PC-3 (cell line): ENCODE results near the gene PABPC5. TPM values are rescaled to one million over a fixed set of nuclear protein-coding genes. Genes with fewer than 3 reads are reported as not detected.

ENCODE experiments used
- ATAC-seq: fragments of 200-7000 bp; cut with Tn5 transposase; 2 replicates; pipeline ENCODE4 v1.9.1; 2020; ENCODE audit warnings: mild to moderate bottlenecking, moderate library complexity
- Bru-seq: library from RNA; stranded (reverse); fragments of 400-500 nt; gene quantifications from one replicate; lab custom pipeline; 2021; lab: Mats Ljungman, UMichigan
- BruChase-seq, 2 experiments: library from RNA; stranded (reverse); fragments of 400-500 nt; gene quantifications; one replicate each; lab custom pipeline; 2021; lab: Mats Ljungman, UMichigan
- BruUV-seq: library from RNA; stranded (reverse); fragments of 400-500 nt; replicated peaks from 2 replicates; lab custom pipeline; 2021; lab: Mats Ljungman, UMichigan
- CTCF ChIA-PET: fragments of 300-600 bp; sonication (Branson Sonifier 250); formaldehyde crosslinking; loops from one replicate; lab custom pipeline; 2022; ENCODE audit warnings: antibody characterized with exemption; lab: Charles Lee
- POLR2A ChIA-PET: fragments of 300-600 bp; sonication (Branson Sonifier 250); formaldehyde crosslinking; loops from one replicate; lab custom pipeline; 2022; ENCODE audit warnings: antibody characterized with exemption; ENCODE audit not compliant: unreplicated experiment; lab: Charles Lee
- DNase-seq: peaks from one replicate; pipeline ENCODE4 v3.0.0-alpha.2; 2015
- H2AFZ ChIP-seq: fragments of 300-600 bp; sonication (generic); 2 replicates; pipeline ENCODE4 v1.6.0; 2016; ENCODE audit warnings: antibody characterized with exemption, low read length
- H3F3A ChIP-seq: fragments of 300-600 bp; sonication (generic); one replicate; pipeline ENCODE4 v1.6.0; 2017; ENCODE audit warnings: antibody characterized with exemption, low read length, control low read depth, mild to moderate bottlenecking; ENCODE audit not compliant: unreplicated experiment
- H3K27ac ChIP-seq: fragments of 300-600 bp; sonication (generic); 2 replicates; pipeline ENCODE4 v1.5.1; 2016; ENCODE audit warnings: mild to moderate bottlenecking, low read length
- H3K27me3 ChIP-seq: fragments of 300-600 bp; sonication (generic); 2 replicates; pipeline ENCODE4 v1.6.1; 2016; ENCODE audit warnings: low read length, mixed read lengths
- H3K36me3 ChIP-seq: fragments of 300-600 bp; sonication (generic); 2 replicates; pipeline ENCODE4 v1.6.1; 2016; ENCODE audit warnings: low read depth, mixed run types, low read length, mixed read lengths
- H3K4me1 ChIP-seq: fragments of 300-600 bp; sonication (generic); 2 replicates; pipeline ENCODE4 v1.5.1; 2016; ENCODE audit warnings: low read length; ENCODE audit not compliant: insufficient read depth
- H3K4me2 ChIP-seq: fragments of 300-600 bp; sonication (generic); 2 replicates; pipeline ENCODE4 v1.6.0; 2016; ENCODE audit warnings: low read length
- H3K4me3 ChIP-seq: fragments of 300-600 bp; sonication (generic); 2 replicates; pipeline ENCODE4 v1.5.1; 2016; ENCODE audit warnings: mild to moderate bottlenecking, low read length, mixed read lengths
- H3K79me2 ChIP-seq: fragments of 300-600 bp; sonication (generic); 2 replicates; pipeline ENCODE4 v1.6.1; 2017; ENCODE audit warnings: low read length, mixed read lengths
- H3K9ac ChIP-seq: fragments of 300-600 bp; sonication (generic); 2 replicates; pipeline ENCODE4 v1.6.0; 2016; ENCODE audit warnings: mild to moderate bottlenecking, low read length
- H3K9me2 ChIP-seq: fragments of 300-600 bp; sonication (generic); replicated peaks from 2 replicates; pipeline ENCODE4 v1.6.1; 2016; ENCODE audit warnings: mixed run types, low read length, mixed read lengths
- H3K9me3 ChIP-seq: fragments of 300-600 bp; sonication (generic); 2 replicates; pipeline ENCODE4 v1.6.1; 2016; ENCODE audit warnings: low read length, mixed read lengths
- H4K20me1 ChIP-seq: fragments of 300-600 bp; sonication (generic); 2 replicates; pipeline ENCODE4 v1.6.1; 2016; ENCODE audit warnings: low read length, mixed read lengths
- CTCF ChIP-seq: fragments of 300-600 bp; sonication (generic); conservative IDR thresholded peaks from 2 replicates; pipeline ENCODE4 v1.5.1; 2017; ENCODE audit warnings: antibody characterized with exemption, low read depth, mild to moderate bottlenecking, low read length
- EZH2 ChIP-seq: fragments of 300-600 bp; sonication (generic); IDR thresholded peaks from one replicate; pipeline ENCODE4 v1.6.1; 2017; ENCODE audit warnings: antibody characterized with exemption, mild to moderate bottlenecking, low read length; ENCODE audit not compliant: unreplicated experiment
- EZH2phosphoT487 ChIP-seq: fragments of 300-600 bp; sonication (generic); IDR thresholded peaks from 2 replicates; pipeline ENCODE4 v1.6.1; 2018; ENCODE audit warnings: mild to moderate bottlenecking, antibody characterized with exemption, low read length, borderline replicate concordance
- intact Hi-C: fragments of 100-400 bp; cut with micrococcal nuclease; formaldehyde crosslinking; loops from 2 replicates; pipeline ENCODE4 v1.9.0; 2023
- long read RNA-seq: library from polyadenylated mRNA; unstranded; transcript quantifications from one replicate; pipeline ENCODE4 v2.0.0, GENCODE V29; 2021; ENCODE audit not compliant: unreplicated experiment
- total RNA-seq: library from RNA; depleted of rRNA; stranded (reverse); fragments of >200 nt; gene quantifications from 2 replicates; pipeline ENCODE4 v1.2.3, GENCODE V29; 2014; rRNA removed

Gene PABPC5
- total RNA-seq = 0.35 and 0.40 TPM in 2 replicates
- Bru-seq, nascent RNA = percentile 49 among the genes with signal in this experiment
- percentile 50 among the genes with signal in this experiment for BruChase-seq, experiment 1, labeled RNA remaining after a 6-hour chase
- percentile 50 among the genes with signal in this experiment for BruChase-seq, experiment 2, labeled RNA remaining after a 2-hour chase
- long read RNA-seq, partial matches to known transcripts = 0 of 4 reads
- long read RNA-seq, other reads (novel, unspliced or antisense) = 2 of 4 reads

GRCh38 chrX:91434351-91435168 is at the start of gene PABPC5:
PABPC5 (plus strand) TSS chrX:91434839; CDS start chrX:91435578, 739 bp downstream.
- Histone ChIP-seq H4K20me1 (no peaks in the 10 kb centered on the region), H3K27ac (no peak within 1 kb of the TSS), H3K4me3 (peak within 1 kb of the TSS; percentile 70), H3K9me2 (no peaks in the 10 kb centered on the region), H3K79me2 (no peaks in the 10 kb centered on the region), H3K9me3 (no peaks in the 10 kb centered on the region), H3K36me3 (no peaks in the 10 kb centered on the region), H3K9ac (peak within 1 kb of the TSS; percentile 39), H3K27me3 (no peaks in the 10 kb centered on the region), H3K4me2 (peak within 1 kb of the TSS; percentile 82), H3F3A (no peaks in the 10 kb centered on the region), H3K4me1 (no peaks in the 10 kb centered on the region), H2AFZ (peak within 1 kb of the TSS; percentile 92)
- ATAC-seq = peak; percentile 97
- DNase-seq = peak; percentile 63
- no peak for TF ChIP-seq EZH2
- TF ChIP-seq EZH2phosphoT487 = no peak
- TF ChIP-seq CTCF = no peak
- intact Hi-C loops = no loop called here
- CTCF ChIA-PET = no interaction called here
- no TSS peak for BruUV-seq
- POLR2A ChIA-PET = no interaction called here

- H3K9me2 ChIP-seq = no peaks in the 10 kb centered on the region
- intact Hi-C loops = no loop called here
- H2AFZ ChIP-seq = no peak overlapping the region
- no peaks in the 10 kb centered on the region for H3F3A ChIP-seq
- CTCF ChIA-PET = no interaction called here
- no peak overlapping the region for H3K27ac ChIP-seq
- no TSS peak for BruUV-seq
- H3K27me3 ChIP-seq = no peaks in the 10 kb centered on the region
- H4K20me1 ChIP-seq = no peaks in the 10 kb centered on the region
- no peak overlapping the region for H3K9ac ChIP-seq
- POLR2A ChIA-PET = no interaction called here
- ATAC-seq = no peak
- no peak overlapping the region for H3K4me3 ChIP-seq
- H3K79me2 ChIP-seq = no peaks in the 10 kb centered on the region
- H3K4me2 ChIP-seq = no peak overlapping the region
- DNase-seq = no peak
- H3K4me1 ChIP-seq = no peaks in the 10 kb centered on the region
- TF ChIP-seq EZH2 = no peak
- no peak for TF ChIP-seq EZH2phosphoT487
- no peak for TF ChIP-seq CTCF
- no peaks in the 10 kb centered on the region for H3K36me3 ChIP-seq
- H3K9me3 ChIP-seq = no peaks in the 10 kb centered on the region
These were observed 45.6 kb upstream of the PABPC5 start for GRCh38 chrX:91389026-91389425.
